GM12873 (cell line): Measurements from ENCODE around the gene SERINC5.

Experiments
- TF ChIP-seq, protein P1 (sequence below): IDR thresholded peaks from 2 replicates; pipeline ENCODE4 v1.5.1; 2012; ENCODE audit warnings: low read depth, mild to moderate bottlenecking, moderate library complexity, low read length, control low read depth; ENCODE audit not compliant: insufficient read depth; ENCODE audit errors: missing control alignments

The SERINC5 gene

DNA sequence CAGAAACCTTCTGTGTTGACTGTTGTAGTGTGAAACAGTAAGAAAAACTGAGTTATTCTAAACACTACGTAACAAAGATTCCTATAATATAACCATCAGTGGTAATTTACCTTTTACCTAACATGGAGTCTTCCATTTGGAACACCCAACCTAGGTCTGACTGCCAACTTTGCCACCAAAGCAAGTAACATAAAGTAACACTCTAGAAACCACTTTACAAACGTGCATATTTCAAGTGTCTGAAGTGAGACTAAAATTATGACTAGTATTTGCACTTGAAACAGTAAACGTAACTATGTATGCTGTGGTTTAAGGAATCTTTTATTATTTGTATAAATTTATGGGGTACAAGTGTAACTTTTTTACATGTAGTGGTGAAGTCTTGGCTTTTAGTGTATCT is 95.6 kb downstream of the SERINC5 start:
- TF ChIP-seq, protein P1, sequence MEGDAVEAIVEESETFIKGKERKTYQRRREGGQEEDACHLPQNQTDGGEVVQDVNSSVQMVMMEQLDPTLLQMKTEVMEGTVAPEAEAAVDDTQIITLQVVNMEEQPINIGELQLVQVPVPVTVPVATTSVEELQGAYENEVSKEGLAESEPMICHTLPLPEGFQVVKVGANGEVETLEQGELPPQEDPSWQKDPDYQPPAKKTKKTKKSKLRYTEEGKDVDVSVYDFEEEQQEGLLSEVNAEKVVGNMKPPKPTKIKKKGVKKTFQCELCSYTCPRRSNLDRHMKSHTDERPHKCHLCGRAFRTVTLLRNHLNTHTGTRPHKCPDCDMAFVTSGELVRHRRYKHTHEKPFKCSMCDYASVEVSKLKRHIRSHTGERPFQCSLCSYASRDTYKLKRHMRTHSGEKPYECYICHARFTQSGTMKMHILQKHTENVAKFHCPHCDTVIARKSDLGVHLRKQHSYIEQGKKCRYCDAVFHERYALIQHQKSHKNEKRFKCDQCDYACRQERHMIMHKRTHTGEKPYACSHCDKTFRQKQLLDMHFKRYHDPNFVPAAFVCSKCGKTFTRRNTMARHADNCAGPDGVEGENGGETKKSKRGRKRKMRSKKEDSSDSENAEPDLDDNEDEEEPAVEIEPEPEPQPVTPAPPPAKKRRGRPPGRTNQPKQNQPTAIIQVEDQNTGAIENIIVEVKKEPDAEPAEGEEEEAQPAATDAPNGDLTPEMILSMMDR, result no peak

DNA sequence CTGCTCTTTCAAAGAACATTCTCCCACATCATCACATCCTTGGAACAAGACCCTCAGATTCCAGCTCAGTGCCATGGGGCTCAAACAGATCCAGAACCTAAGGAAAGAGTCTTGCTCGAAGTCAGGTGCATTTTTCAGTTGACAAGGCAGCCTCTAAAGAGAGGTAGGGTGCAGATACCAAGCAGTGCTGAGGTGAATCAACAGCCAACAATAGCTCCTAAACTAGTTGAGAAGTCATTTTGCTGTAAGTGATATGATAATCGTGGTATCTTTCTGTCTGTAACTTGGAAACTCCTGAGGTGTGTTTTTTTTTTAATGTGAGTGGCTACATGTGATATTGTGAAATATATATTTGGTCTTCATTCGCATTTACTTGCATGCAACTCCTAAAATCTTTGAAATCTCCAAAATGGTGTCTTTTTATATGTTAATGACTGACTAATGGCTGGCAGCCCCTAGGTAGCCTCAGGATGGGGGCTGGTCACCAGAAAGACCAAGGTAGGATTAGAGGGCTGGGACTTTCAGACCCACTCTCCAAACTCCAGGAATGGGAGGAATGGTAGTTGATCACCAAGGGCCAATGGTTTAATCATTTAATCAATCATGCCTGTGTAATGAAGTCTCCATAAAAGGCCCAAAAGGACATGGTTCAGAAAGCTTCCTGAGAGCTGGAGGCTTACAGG is 96.6 kb downstream of the SERINC5 start:
- TF ChIP-seq, protein P1, result no peak

DNA sequence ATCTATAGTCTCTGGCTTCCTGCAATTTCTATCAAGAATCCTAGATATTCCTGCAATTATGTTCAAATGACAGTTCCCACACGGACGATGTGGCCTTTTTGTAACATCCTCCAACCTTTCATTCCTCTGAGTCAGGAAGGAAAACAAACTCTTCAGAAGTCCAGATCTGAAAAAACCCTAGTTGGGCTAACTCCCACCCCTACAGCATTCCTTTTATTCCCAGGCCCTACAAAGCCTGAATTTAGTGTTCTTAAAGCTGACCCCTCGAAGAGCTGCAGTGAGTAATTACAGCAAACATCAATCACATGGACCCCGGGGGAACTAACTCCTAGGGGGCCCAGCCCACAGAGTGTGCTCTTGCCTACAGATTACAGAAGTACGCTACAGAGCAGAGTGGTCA is 99.7 kb downstream of the SERINC5 start:
- TF ChIP-seq, protein P1, result no peak

DNA sequence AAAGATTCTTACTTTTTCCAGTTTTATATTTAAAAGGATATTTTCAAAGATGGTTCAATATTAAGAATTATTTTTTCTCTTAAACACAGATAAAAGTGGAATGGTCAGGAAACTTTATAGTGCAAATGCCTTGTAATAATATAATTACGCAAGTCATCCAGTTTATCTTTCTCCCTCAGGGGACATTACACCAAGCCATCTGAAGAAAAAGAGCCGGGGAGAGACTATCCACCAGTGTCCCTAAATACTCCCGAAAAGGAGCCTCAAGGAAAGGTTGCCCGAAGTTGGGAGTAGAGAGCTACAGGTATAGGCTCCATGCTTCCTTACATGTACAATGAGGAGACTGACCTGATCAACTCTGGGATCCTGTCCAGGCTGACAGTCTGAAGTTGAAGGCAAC is 101.1 kb downstream of the SERINC5 start:
- TF ChIP-seq, protein P1, result no peak

DNA sequence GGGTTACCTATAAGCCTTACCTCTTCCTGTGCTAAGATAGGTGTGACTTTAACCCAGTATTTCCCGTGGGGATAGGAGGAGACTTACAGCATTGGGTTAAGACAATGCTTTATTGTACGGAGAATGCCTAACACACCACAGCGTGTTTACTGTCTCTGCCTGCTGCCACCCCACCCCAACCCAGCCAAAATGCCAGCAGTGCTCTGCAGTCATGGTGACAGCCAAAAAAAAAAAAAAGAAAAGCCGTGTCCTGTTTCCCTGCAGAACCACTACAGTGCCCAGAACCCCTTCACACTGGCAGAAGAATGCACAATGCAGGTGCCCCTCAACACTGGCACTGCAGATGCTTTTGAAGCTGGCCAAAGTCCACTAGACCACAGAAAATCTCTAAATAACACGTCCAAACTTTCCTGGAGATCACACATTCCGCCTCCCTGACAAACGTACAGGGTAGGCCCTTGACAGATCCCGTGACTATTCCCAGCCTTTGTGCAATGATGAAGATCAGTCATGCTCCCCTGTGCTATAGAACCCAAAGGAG is 102.2 kb downstream of the SERINC5 start:
- TF ChIP-seq, protein P1, result no peak

DNA sequence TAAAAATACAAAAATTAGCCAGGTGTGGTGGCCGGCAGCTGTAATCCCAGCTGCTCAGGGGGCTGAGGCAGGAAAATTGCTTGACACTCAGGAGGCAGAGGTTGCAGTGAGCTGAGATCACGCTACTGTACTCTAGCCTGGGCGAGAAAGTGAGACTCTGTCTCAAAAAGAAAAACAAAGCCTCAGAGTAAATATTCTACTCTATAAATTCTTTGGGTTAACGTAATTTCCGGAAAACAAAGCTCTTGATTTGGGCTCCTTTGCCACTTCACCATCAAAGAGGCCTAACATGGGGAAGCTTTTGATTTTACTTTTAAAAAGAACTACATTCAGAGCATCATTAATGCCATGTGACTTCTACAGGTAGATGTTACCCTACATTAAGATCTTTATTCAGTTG is 103.1 kb downstream of the SERINC5 start:
- TF ChIP-seq, protein P1, result no peak

DNA sequence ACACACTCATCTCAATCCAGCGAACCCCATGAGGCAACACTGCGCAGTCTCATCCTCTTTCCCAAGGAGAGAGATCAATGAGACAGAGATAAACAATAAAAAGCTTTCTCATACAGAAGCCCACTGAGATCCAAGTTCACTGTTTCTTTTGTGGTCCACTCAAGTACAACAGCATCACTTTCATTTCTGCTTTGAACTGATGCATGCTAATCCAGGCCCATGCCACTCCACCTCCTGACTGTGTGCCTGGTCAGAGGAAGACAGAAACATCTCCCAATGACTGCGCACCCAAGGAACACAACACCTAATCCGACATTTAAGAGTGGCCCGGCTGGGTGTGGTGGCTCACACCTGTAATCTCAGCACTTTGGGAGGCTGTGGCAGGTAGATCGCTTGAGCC is 104.0 kb downstream of the SERINC5 start:
- TF ChIP-seq, protein P1, result no peak
